Measurements from ENCODE around the gene ZC3H14. TPM values are rescaled to one million over a fixed set of nuclear protein-coding genes. Genes with fewer than 3 reads are reported as not detected.

The ZC3H14 gene
- total RNA-seq, 6 experiments from 2014 or later = 37.2 to 52.5 (median 42.1) TPM

DNA sequence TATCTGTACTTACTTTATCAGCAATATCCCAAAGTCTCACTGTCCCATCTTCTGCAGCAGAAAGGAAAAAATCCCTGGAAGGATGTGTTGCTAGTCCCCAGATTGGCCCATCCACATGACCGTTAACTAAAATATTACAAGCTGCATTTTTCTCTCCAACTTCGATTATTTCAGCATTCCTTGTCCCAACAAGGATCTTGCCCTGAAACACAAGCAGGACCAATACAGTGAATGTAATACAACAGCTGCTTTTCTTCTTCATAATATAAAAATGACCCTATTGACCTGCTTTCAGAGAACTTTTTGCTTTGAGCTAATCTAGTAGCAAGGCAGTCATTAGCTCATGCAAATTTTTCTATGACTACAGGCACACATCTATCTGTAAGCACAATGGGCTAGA lies 58.3 kb downstream of the ZC3H14 start:
- DNase-seq (no peak), ATAC-seq (no peak)
- Histone ChIP-seq H3K36me3 (no peaks in the 10 kb centered on the region), H3K4me1 (no peaks in the 10 kb centered on the region), H3K4me3 (no peak overlapping the region), H3K27ac (no peak overlapping the region), H3K9me3 (no peaks in the 10 kb centered on the region), H3K27me3 (no peaks in the 10 kb centered on the region)
- intact Hi-C loops (cut with DNase I) = no loop called here
- WGBS (ENCODE audit: insufficient coverage, low coverage, low lambda C conversion rate, missing lambda C conversion rate) = 86% methylated on average over 2 of the region's 2 CpGs
- TF ChIP-seq, protein P1, sequence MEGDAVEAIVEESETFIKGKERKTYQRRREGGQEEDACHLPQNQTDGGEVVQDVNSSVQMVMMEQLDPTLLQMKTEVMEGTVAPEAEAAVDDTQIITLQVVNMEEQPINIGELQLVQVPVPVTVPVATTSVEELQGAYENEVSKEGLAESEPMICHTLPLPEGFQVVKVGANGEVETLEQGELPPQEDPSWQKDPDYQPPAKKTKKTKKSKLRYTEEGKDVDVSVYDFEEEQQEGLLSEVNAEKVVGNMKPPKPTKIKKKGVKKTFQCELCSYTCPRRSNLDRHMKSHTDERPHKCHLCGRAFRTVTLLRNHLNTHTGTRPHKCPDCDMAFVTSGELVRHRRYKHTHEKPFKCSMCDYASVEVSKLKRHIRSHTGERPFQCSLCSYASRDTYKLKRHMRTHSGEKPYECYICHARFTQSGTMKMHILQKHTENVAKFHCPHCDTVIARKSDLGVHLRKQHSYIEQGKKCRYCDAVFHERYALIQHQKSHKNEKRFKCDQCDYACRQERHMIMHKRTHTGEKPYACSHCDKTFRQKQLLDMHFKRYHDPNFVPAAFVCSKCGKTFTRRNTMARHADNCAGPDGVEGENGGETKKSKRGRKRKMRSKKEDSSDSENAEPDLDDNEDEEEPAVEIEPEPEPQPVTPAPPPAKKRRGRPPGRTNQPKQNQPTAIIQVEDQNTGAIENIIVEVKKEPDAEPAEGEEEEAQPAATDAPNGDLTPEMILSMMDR (IDR thresholded peaks at IDR 0.05) = no peak
- no peak for TF ChIP-seq POLR2A (IDR thresholded peaks at IDR 0.05)

- no peaks in the 10 kb centered on the region for H3K9me3 ChIP-seq
- DNase-seq (no peak), ATAC-seq (no peak)
- intact Hi-C loops (cut with DNase I) = no loop called here
- TF ChIP-seq POLR2A (IDR thresholded peaks at IDR 0.05) = no peak
- TF ChIP-seq, protein P1 (IDR thresholded peaks at IDR 0.05) = no peak
- H3K36me3 ChIP-seq = no peaks in the 10 kb centered on the region
- no peaks in the 10 kb centered on the region for H3K4me1 ChIP-seq
- no peak overlapping the region for H3K27ac ChIP-seq
- H3K27me3 ChIP-seq = no peaks in the 10 kb centered on the region
- 92% methylated on average over 3 of the region's 3 CpGs for WGBS (ENCODE audit: insufficient coverage, low coverage, low lambda C conversion rate, missing lambda C conversion rate)
- no peak overlapping the region for H3K4me3 ChIP-seq
These were observed 62.8 kb downstream of the ZC3H14 start for GRCh38 chr14:88625671-88626070.

DNA sequence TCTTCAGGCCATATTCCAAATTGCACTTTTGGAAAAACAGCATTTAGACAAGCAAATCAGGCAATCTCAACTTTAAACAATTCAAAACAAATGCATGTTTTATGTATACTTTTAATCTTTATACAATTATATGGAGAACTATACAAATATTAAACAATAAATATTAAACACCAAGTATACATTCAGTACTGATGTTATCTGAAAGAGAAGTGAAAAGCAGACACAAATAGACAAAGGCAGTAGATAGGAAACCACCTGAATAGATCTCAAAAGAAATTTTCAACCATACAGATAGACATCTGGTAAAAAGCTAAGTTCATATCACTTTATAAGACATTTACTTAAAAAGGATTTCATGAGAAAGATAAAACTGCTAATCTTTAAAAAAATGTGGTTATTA lies 65.2 kb downstream of the ZC3H14 start:
- Histone ChIP-seq H3K27ac (no peak overlapping the region), H3K36me3 (no peaks in the 10 kb centered on the region), H3K4me1 (no peaks in the 10 kb centered on the region), H3K27me3 (no peaks in the 10 kb centered on the region), H3K9me3 (no peaks in the 10 kb centered on the region), H3K4me3 (no peak overlapping the region)
- DNase-seq (no peak), ATAC-seq (no peak)
- TF ChIP-seq POLR2A (IDR thresholded peaks at IDR 0.05) = no peak
- TF ChIP-seq, protein P1 (IDR thresholded peaks at IDR 0.05) = no peak
- intact Hi-C loops (cut with DNase I) = no loop called here

GRCh38 chr14:88628462-88628861 lies 65.6 kb downstream of the ZC3H14 start:
- Histone ChIP-seq H3K9me3 (no peaks in the 10 kb centered on the region), H3K36me3 (no peaks in the 10 kb centered on the region), H3K27me3 (no peaks in the 10 kb centered on the region), H3K4me3 (no peak overlapping the region), H3K27ac (no peak overlapping the region), H3K4me1 (no peaks in the 10 kb centered on the region)
- TF ChIP-seq, protein P1 (IDR thresholded peaks at IDR 0.05) = no peak
- TF ChIP-seq POLR2A (IDR thresholded peaks at IDR 0.05) = no peak
- no peak for ATAC-seq
- intact Hi-C loops (cut with DNase I) = no loop called here
- no peak for DNase-seq

DNA sequence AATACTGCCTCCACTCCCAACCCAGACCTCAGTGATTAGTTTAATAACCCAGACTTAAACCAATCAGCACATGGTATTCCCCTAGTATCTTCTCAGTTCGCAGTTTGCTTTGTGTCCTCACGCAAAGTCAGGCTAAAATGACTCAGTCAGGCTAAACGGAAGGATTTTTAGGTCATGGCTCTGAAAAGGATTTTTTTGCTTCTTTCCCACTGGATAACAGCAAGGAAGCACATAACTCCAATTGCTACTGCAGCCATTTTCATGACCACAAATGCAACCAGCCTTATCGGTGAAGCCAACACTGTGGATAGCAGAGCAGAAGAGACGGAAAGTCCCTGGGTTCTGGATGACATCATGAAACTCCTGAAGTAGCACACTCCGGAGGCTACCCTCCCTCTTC lies 67.7 kb downstream of the ZC3H14 start:
- no peak for DNase-seq
- ATAC-seq = peak in 1 of 4 donors; percentile 35
- Histone ChIP-seq H3K4me3 (no peak overlapping the region), H3K36me3 (no peaks in the 10 kb centered on the region), H3K9me3 (no peaks in the 10 kb centered on the region), H3K27ac (no peak overlapping the region), H3K4me1 (no peaks in the 10 kb centered on the region), H3K27me3 (no peaks in the 10 kb centered on the region)
- no peak for TF ChIP-seq POLR2A (IDR thresholded peaks at IDR 0.05)
- TF ChIP-seq, protein P1 (IDR thresholded peaks at IDR 0.05) = no peak
- intact Hi-C loops (cut with DNase I) = no loop called here
- 73% methylated on average over 6 of the region's 6 CpGs for WGBS (ENCODE audit: insufficient coverage, low coverage, low lambda C conversion rate, missing lambda C conversion rate)
